Bone marrow (tissue), 2 donors: ENCODE data around the gene SALL1.

Experiments used
- DNase-seq, 2 donors: peaks; one replicate each; lab custom pipeline; 2025; lab: John Stamatoyannopoulos, UW

SALL1 gene

GRCh38 chr16:51150888-51151320 lies at the start of gene SALL1:
Gene SALL1 (minus strand): TSS chr16:51151270. CDS start chr16:51151241, 29 bp downstream.
- DNase-seq, result no peak

- no peak for DNase-seq
These were observed 49.7 kb upstream of the SALL1 start for GRCh38 chr16:51200793-51201192.

- DNase-seq, result no peak
These were observed 47.1 kb upstream of the SALL1 start for GRCh38 chr16:51197953-51198748.

GRCh38 chr16:51193879-51194278 lies 42.8 kb upstream of the SALL1 start:
- DNase-seq, result no peak

- DNase-seq, result no peak
These were observed 33.8 kb upstream of the SALL1 start for GRCh38 chr16:51184702-51185433.

GRCh38 chr16:51181503-51181811 lies 30.4 kb upstream of the SALL1 start:
- no peak for DNase-seq

- no peak for DNase-seq
These were observed 29.8 kb upstream of the SALL1 start for GRCh38 chr16:51180719-51181502.

- DNase-seq, result no peak
These were observed 24.0 kb upstream of the SALL1 start for GRCh38 chr16:51175081-51175480.

- no peak for DNase-seq
These were observed 21.3 kb upstream of the SALL1 start for GRCh38 chr16:51172368-51172767.

- DNase-seq, result no peak
These were observed 17.7 kb upstream of the SALL1 start for GRCh38 chr16:51168755-51169154.

GRCh38 chr16:51167170-51167895 lies 16.3 kb upstream of the SALL1 start:
- no peak for DNase-seq

- no peak for DNase-seq
These were observed 15.5 kb upstream of the SALL1 start for GRCh38 chr16:51166541-51166940.

- DNase-seq, result no peak
These were observed 15.0 kb upstream of the SALL1 start for GRCh38 chr16:51166091-51166490.

GRCh38 chr16:51165043-51165442 lies 14.0 kb upstream of the SALL1 start:
- no peak for DNase-seq

- DNase-seq, result no peak
These were observed 13.5 kb upstream of the SALL1 start for GRCh38 chr16:51164574-51164973.

- no peak for DNase-seq
These were observed 13.0 kb upstream of the SALL1 start for GRCh38 chr16:51163894-51164566.

- DNase-seq, result no peak
These were observed 12.3 kb upstream of the SALL1 start for GRCh38 chr16:51163366-51163765.

GRCh38 chr16:51161440-51162195 lies 10.5 kb upstream of the SALL1 start:
- no peak for DNase-seq

GRCh38 chr16:51159865-51160264 lies 8.8 kb upstream of the SALL1 start:
- no peak for DNase-seq

GRCh38 chr16:51159296-51159695 lies 8.2 kb upstream of the SALL1 start:
- DNase-seq, result no peak

- DNase-seq, result no peak
These were observed 6.6 kb upstream of the SALL1 start for GRCh38 chr16:51157698-51158097.
